NCI-H187 treated with DMSO at 0.1 percent for 48 hours (cell line): ENCODE data around the gene COL5A2.

Experiments used
- DNase-seq: peaks from one replicate; lab custom pipeline; 2025; lab: John Stamatoyannopoulos, UW

Gene COL5A2

GRCh38 chr2:189179570-189179950, at the start of gene COL5A2:
COL5A2 (minus strand) TSS chr2:189179761; CDS start chr2:189179604, 157 bp downstream.
- no peak for DNase-seq

- DNase-seq: no peak
Observed at GRCh38 chr2:189226017-189226416, 46.5 kb upstream of the COL5A2 start.

- DNase-seq: no peak
Observed at GRCh38 chr2:189225032-189225431, 45.5 kb upstream of the COL5A2 start.

- no peak for DNase-seq
Observed at GRCh38 chr2:189222468-189223105, 43.0 kb upstream of the COL5A2 start.

- no peak for DNase-seq
Observed at GRCh38 chr2:189221811-189222467, 42.4 kb upstream of the COL5A2 start.

DNA sequence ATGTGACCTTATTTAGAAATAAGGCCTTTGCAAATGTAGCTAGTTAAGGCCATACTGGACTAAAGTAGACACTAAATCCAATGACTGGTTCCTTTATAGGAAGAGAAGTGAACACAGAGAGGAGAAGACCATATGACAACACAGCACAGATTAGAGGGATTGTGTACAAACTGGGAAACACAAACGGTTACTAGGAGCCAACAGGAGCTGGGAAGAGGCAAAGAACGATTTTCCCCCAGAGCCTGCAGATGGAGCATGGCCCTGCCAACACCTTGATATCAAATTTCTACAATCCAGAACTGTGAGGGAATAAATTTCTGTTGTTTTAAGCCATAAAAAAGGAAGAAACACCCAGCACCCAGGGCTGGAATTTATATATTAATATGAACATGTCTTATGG, 38.7 kb upstream of the COL5A2 start:
- DNase-seq: no peak

GRCh38 chr2:189217541-189217940, 38.0 kb upstream of the COL5A2 start:
- DNase-seq: no peak

GRCh38 chr2:189217051-189217450, 37.5 kb upstream of the COL5A2 start:
- DNase-seq: no peak

GRCh38 chr2:189214484-189214883, 34.9 kb upstream of the COL5A2 start:
- no peak for DNase-seq

GRCh38 chr2:189213250-189213649, 33.7 kb upstream of the COL5A2 start:
- no peak for DNase-seq

- no peak for DNase-seq
Observed at GRCh38 chr2:189210250-189211087, 30.9 kb upstream of the COL5A2 start.

DNA sequence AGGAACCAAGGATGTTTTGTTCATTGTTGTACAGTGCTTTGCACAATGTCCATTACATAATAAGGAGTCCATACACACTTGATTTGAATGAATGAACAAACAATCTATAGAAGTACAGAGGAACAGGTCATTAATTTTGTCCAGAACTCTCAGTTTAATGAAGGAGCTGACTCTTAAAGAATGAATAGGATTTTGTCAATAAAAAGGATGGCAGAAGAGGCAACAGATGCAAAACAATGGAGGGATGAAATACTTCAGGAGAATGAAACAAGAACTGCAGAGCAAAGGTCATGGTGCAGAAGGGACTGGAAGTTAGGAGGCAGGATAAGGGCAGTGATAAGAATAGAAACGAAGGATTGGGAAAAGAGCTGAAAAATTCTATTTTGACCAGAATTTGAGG, 28.7 kb upstream of the COL5A2 start:
- DNase-seq: no peak

DNA sequence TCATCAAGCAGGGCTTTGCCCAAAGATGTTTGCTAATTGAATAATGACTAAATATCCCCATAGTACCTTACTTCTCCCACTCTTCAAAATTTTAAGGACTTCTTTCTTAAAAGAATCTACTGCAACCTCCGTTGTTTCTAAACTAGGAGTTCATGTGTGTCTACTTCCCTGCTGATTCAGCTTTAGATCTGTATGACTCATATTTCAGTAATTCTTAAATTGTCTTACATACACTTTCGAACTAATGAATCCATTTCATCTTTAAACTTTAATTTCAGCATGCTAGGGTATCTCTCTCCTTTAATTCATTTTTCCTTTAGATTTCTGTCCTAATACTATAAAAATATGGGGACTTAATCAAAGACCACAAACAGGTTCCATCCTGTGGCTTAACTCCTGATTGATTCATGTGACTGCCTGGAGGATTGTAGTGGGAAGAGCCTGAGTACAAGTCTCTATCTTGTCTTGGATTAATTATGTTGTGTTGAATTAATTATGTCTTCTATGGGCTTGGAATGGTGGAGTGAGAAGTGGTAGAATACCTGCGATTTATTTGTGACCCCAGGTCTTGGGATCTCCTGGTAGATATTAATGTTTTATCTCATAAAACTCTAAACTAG, 24.9 kb upstream of the COL5A2 start:
- DNase-seq: no peak

- no peak for DNase-seq
Observed at GRCh38 chr2:189203177-189203799, 23.7 kb upstream of the COL5A2 start.

- DNase-seq: no peak
Observed at GRCh38 chr2:189199797-189200196, 20.2 kb upstream of the COL5A2 start.

DNA sequence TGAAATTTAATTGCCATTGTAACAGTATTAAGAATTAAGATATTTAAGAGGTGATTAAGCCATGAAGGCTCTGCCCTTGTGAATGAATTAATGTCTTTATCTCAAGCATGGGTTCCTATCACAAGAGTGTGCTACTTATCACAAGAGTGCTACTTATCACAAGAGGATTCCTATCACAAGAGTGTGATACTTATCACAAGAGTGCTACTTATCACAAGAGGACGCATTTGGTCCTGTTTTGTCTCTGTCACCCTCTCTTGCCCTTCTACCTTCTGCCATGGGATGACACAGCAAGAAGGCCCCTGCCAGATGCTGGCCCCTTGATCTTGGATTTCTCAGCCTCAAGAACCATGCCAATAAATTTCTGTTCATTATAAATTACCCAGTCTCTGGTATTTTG, 13.2 kb upstream of the COL5A2 start:
- no peak for DNase-seq

GRCh38 chr2:189191766-189192165, 12.2 kb upstream of the COL5A2 start:
- no peak for DNase-seq

- no peak for DNase-seq
Observed at GRCh38 chr2:189190685-189191084, 11.1 kb upstream of the COL5A2 start.

GRCh38 chr2:189188115-189188805, 8.7 kb upstream of the COL5A2 start:
- no peak for DNase-seq

GRCh38 chr2:189183170-189183569, 3.6 kb upstream of the COL5A2 start:
- DNase-seq: no peak

DNA sequence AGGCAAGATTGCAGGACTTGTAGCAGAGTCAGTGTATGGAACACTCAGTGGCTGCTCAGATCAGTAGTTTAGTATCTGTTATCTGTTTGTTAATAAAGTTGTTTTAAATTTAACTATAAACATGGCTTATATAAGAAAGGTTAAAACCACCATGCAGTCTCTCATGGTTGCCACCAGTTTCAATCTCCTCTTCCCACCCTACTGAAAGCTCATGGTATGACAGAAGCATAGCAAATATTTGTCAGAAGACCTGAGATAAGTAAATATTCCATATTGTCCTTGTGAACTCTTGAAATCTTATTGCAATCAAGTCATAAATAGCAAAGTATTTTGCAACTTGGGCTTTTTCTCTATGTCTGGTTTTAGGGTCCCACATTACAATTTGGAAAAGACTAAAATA, 2.1 kb upstream of the COL5A2 start:
- DNase-seq: no peak
